Heart left ventricle (tissue), 16 donors: ENCODE data around the gene ZNF432. TPM values are rescaled to one million over a fixed set of nuclear protein-coding genes. Genes with fewer than 3 reads are reported as not detected.
"Not testable (repeated sequence)": the region's sequence is repeated elsewhere in the genome, so short reads cannot be mapped to it uniquely, and the experiment has no call there.

Experiments
- ATAC-seq, 4 donors: fragments of 200-7000 bp; cut with Tn5 transposase; one replicate each; pipeline ENCODE4 v1.9.1; 2020 to 2022; ENCODE audit warnings: moderate library complexity in 4 of 4, mild to moderate bottlenecking in 3 of 4, moderate number of reproducible peaks in 1 of 4
- DNase-seq, 5 donors: peaks; one replicate each; pipeline ENCODE4 v3.0.0-alpha.2; 2020
- H3K27ac ChIP-seq, 12 donors: fragments of 200-600 bp; sonication (generic) in 4 of 12; one replicate each; pipeline versions ENCODE4 v1.5.0 to v1.8.0; 2016 to 2022; ENCODE audit warnings: mild to moderate bottlenecking in 2 of 12
- H3K27me3 ChIP-seq, 9 donors: fragments of 200-600 bp; sonication (generic) in 2 of 9; one replicate each; pipeline versions ENCODE4 v1.5.1 to v1.8.0; 2016 to 2022; ENCODE audit warnings: mild to moderate bottlenecking in 3 of 9
- H3K36me3 ChIP-seq, 9 donors: fragments of 200-600 bp; sonication (generic) in 2 of 9; one replicate each; pipeline versions ENCODE4 v1.5.0 to v1.8.0; 2018 to 2022; ENCODE audit warnings: mild to moderate bottlenecking in 2 of 9
- H3K4me1 ChIP-seq, 12 donors: fragments of 200-600 bp; sonication (generic) in 4 of 12; one replicate each; pipeline versions ENCODE4 v1.5.0 to v1.8.0; 2016 to 2022; ENCODE audit warnings: mild to moderate bottlenecking in 3 of 12
- H3K4me3 ChIP-seq, 12 donors: fragments of 200-600 bp; sonication (generic) in 4 of 12; one replicate each; pipeline versions ENCODE4 v1.5.0 to v1.8.0; 2017 to 2022; ENCODE audit warnings: mild to moderate bottlenecking in 9 of 12, moderate library complexity in 4 of 12
- H3K9me3 ChIP-seq, 12 donors: fragments of 200-600 bp; sonication (generic) in 4 of 12; one replicate each; pipeline versions ENCODE4 v1.5.0 to v1.8.0; 2016 to 2022; ENCODE audit warnings: mild to moderate bottlenecking in 1 of 12
- CTCF ChIP-seq, 12 donors: fragments of 200-600 bp; sonication (generic) in 4 of 12; IDR thresholded peaks; one replicate each; pipeline versions ENCODE4 v1.5.0 to v1.8.0; 2018 to 2022; ENCODE audit warnings: antibody characterized with exemption in 12 of 12, mild to moderate bottlenecking in 5 of 12
- POLR2A ChIP-seq, 2 donors: fragments of 450-650 bp; IDR thresholded peaks; one replicate each; pipeline ENCODE4 v1.6.1; 2017; ENCODE audit warnings: antibody characterized with exemption in 2 of 2, mild to moderate bottlenecking in 2 of 2, moderate library complexity in 2 of 2
- WGBS, 4 donors: extraction: QIAGEN DNeasy Blood & Tissue Kit in 2 of 4; methylation state at CpG; one replicate each; pipeline versions ENCODE4 v1.1.5 to v1.1.7; 2013 to 2018; 5-methylcytosine and 5-hydroxymethylcytosine counted together
- intact Hi-C, 10 donors: fragments of 100-400 bp; cut with DNase I; formaldehyde crosslinking; loops; one replicate each; pipeline versions ENCODE4 v1.11.1 to v1.14.2; 2022
- polyA plus RNA-seq, 2 donors: library from polyadenylated mRNA; stranded (reverse); fragments of 200-250 nt; gene quantifications; one replicate each; pipeline ENCODE4 v1.2.3, GENCODE V29; 2013
- total RNA-seq, 9 donors: library from RNA; depleted of rRNA in 2 of 9; stranded (reverse); fragments of >200 nt in 2 of 9; fragmentation: NEBNext Ultra II Directional in 3 of 9; extraction: Animal tissue kit (Norgen Biotek cat#: 25700) in 3 of 9; gene quantifications; one replicate each; pipeline versions ENCODE4 v1.1.0 to v1.2.4, GENCODE V29; 2016 to 2023
- donor health status: ischemic (EF 13 %, LVEDD 7.1; RV severe dilation, severe dysfunction).
- donor health status: healthy with polysubstance abuse.
- donor health status: DM: no; HTN: yes; CAD: no.
- donor health status: DM: no; HTN: no; CAD: no.
- donor health status: ischemic (EF 25% LVEDD 6.9; RV normal size, moderate dysfunction).
- donor health status: ischemic (EF 25% LVEDD 5.7; RV mildly dilated, moderate dysfunction).
- donor health status: healthy.
- donor health status: DM: yes; HTN: yes; CAD: no.
- donor health status: ischemic (EF 35%, LVEDD 5.7; RV mildly dilated, moderate dysfunction).
- donor health status: nonischemic (EF 11% LVEDD 7.7; RV severe dilation, severe dysfunction).
- donor health status: DM: yes; HTN: yes; CAD: no.
- donor health status: PGD.
- donor health status: ischemic (EF 29% LVEDD 5.4; RV normal size, mild dysfunction).
- donor health status: nonischemic (EF 23%, LVEDD 6.1; RV moderate dilation, normal function).

Gene ZNF432
- total and polyA plus RNA-seq, 11 donors: 3.4 to 10.9 (median 8.0) TPM

- Histone ChIP-seq H3K9me3 (peaks cover 0 to 96% (median 79%) of the 10 kb centered on the region in 12 donors), H3K27ac (no peak overlapping the region), H3K27me3 (no peaks in the 10 kb centered on the region), H3K4me3 (no peak overlapping the region), H3K36me3 (peaks cover 30 to 76% (median 58%) of the 10 kb centered on the region in 9 donors), H3K4me1 (peaks cover 0 to 2% (median 0%) of the 10 kb centered on the region in 12 donors)
- TF ChIP-seq POLR2A (IDR thresholded peaks at IDR 0.05) (no peak), CTCF (IDR thresholded peaks at IDR 0.05) (no peak)
- ATAC-seq (no peak), DNase-seq (no peak)
- WGBS, 4 donors: 98 to 99% (median 98%) methylated on average over 12 of the region's 12 CpGs
- intact Hi-C loops: no loop called here
These were observed 14.4 kb downstream of the ZNF432 start for GRCh38 chr19:52034051-52034728.

GRCh38 chr19:52028780-52029123 lies 19.9 kb downstream of the ZNF432 start:
- peaks cover 0 to 62% (median 30%) of the 10 kb centered on the region in 12 donors for H3K9me3 ChIP-seq
- H3K27ac ChIP-seq: peak overlapping the region; percentile 85 to 98 (median 92)
- intact Hi-C loops: loop anchor here in 3 of 10 donors (1.0 to 2.0 kb wide), 4 partner anchors 20 to 21 kb away; partner anchors contain the start of genes ZNF615 (in 2 of the 3) and ZNF432 (in 1 of the 3)
- no peaks in the 10 kb centered on the region for H3K27me3 ChIP-seq
- peaks cover 0 to 20% (median 13%) of the 10 kb centered on the region in 12 donors for H3K4me1 ChIP-seq
- DNase-seq (no peak), ATAC-seq (peak in 3 of 4 donors; percentile 28 to 32 (median 31))
- H3K36me3 ChIP-seq: peaks cover 0 to 51% (median 27%) of the 10 kb centered on the region in 9 donors
- WGBS, 4 donors: 16 to 19% (median 18%) methylated on average over 5 of the region's 5 CpGs
- H3K4me3 ChIP-seq: peak overlapping the region; percentile 67 to 92 (median 78)
- no peak for TF ChIP-seq POLR2A (IDR thresholded peaks at IDR 0.05)
- no peak for TF ChIP-seq CTCF (IDR thresholded peaks at IDR 0.05)

GRCh38 chr19:52028027-52028779 lies 20.4 kb downstream of the ZNF432 start, which contains the start of gene ZNF614:
Gene ZNF614 (minus strand): TSS chr19:52028379. CDS start chr19:52025745, 2,634 bp downstream.
- Histone ChIP-seq H3K36me3 (peaks cover 0 to 51% (median 28%) of the 10 kb centered on the region in 9 donors), H3K4me1 (peaks cover 0 to 20% (median 13%) of the 10 kb centered on the region in 12 donors), H3K9me3 (peaks cover 0 to 62% (median 25%) of the 10 kb centered on the region in 12 donors), H3K27me3 (no peaks in the 10 kb centered on the region), H3K27ac (peak within 1 kb of the TSS; percentile 85 to 98 (median 92)), H3K4me3 (peak within 1 kb of the TSS; percentile 67 to 92 (median 78))
- TF ChIP-seq POLR2A (IDR thresholded peaks at IDR 0.05): peak in 1 of 2 donors; percentile 40
- no peak for TF ChIP-seq CTCF (IDR thresholded peaks at IDR 0.05)
- DNase-seq (peak; percentile 88 to 92 (median 90)), ATAC-seq (peak; percentile 96 to 99 (median 98))
- intact Hi-C loops: loop anchor here in 3 of 10 donors (1.0 to 2.0 kb wide), 4 partner anchors 19 to 21 kb away; partner anchors contain the start of genes ZNF615 (in 2 of the 3) and ZNF432 (in 1 of the 3)
- 0 to 1% (median 0%) methylated on average over 30 to 53 of the region's 53 CpGs for WGBS, 4 donors

- DNase-seq, H3K27me3 ChIP-seq, ATAC-seq, H3K27ac ChIP-seq, intact Hi-C loops: not testable (repeated sequence)
- Histone ChIP-seq H3K36me3 (peaks cover 0 to 55% (median 43%) of the 10 kb centered on the region in 9 donors), H3K9me3 (peaks cover 0 to 62% (median 10%) of the 10 kb centered on the region in 12 donors), H3K4me1 (peaks cover 0 to 20% (median 13%) of the 10 kb centered on the region in 12 donors), H3K4me3 (peak overlapping the region in 1 of 12 donors; percentile 92)
- 82 to 87% (median 85%) methylated on average over 15 of the region's 15 CpGs for WGBS, 4 donors
These were observed 22.2 kb downstream of the ZNF432 start for GRCh38 chr19:52026255-52026990.

- Histone ChIP-seq H3K36me3 (peaks cover 3 to 72% (median 61%) of the 10 kb centered on the region in 9 donors), H3K4me1 (peaks cover 0 to 22% (median 13%) of the 10 kb centered on the region in 12 donors), H3K9me3 (peaks cover 0 to 64% (median 17%) of the 10 kb centered on the region in 12 donors)
- WGBS, 4 donors: 88 to 96% (median 95%) methylated on average over 4 of the region's 4 CpGs
- intact Hi-C loops, H3K4me3 ChIP-seq, H3K27me3 ChIP-seq, ATAC-seq, H3K27ac ChIP-seq, DNase-seq: not testable (repeated sequence)
These were observed 24.2 kb downstream of the ZNF432 start for GRCh38 chr19:52024478-52024877.
